Measurements from ENCODE around the gene DYRK1A. TPM values are rescaled to one million over a fixed set of nuclear protein-coding genes. Genes with fewer than 3 reads are reported as not detected.

The DYRK1A gene
- total RNA-seq, 1 donor from 2014 or later, result 68.1 TPM

Other genes starting within 250 kb of the DYRK1A start
- gene VPS26C, start 99.4 kb upstream of the DYRK1A start, total RNA-seq, result 53.8 and 58.9 TPM in 2 replicates